Measurements from ENCODE around the gene NPPC.
"Not testable (repeated sequence)": the region's sequence is repeated elsewhere in the genome, so short reads cannot be mapped to it uniquely, and the experiment has no call there.

Gene NPPC

GRCh38 chr2:231926180-231926741 is at the start of gene NPPC:
NPPC (minus strand) TSS chr2:231926396; CDS start chr2:231926249, 147 bp downstream.
- peak; percentile 89 for DNase-seq

GRCh38 chr2:231975001-231975400 is 48.8 kb upstream of the NPPC start:
- DNase-seq: no peak

- DNase-seq: no peak
Observed at GRCh38 chr2:231970461-231970860, 44.3 kb upstream of the NPPC start.

GRCh38 chr2:231968820-231969219 is 42.6 kb upstream of the NPPC start:
- no peak for DNase-seq

- no peak for DNase-seq
Observed at GRCh38 chr2:231966886-231967285, 40.7 kb upstream of the NPPC start.

- no peak for DNase-seq
Observed at GRCh38 chr2:231965102-231965501, 38.9 kb upstream of the NPPC start.

- peak; percentile 86 for DNase-seq
Observed at GRCh38 chr2:231961349-231962166, 35.4 kb upstream of the NPPC start, which contains the start of gene DIS3L2. DIS3L2 (plus strand) TSS chr2:231961713; CDS start chr2:232014928, 53,215 bp downstream.

GRCh38 chr2:231960810-231961348 is 34.7 kb upstream of the NPPC start:
- no peak for DNase-seq

- DNase-seq: no peak
Observed at GRCh38 chr2:231957913-231958763, 31.9 kb upstream of the NPPC start.

- no peak for DNase-seq
Observed at GRCh38 chr2:231955758-231956472, 29.7 kb upstream of the NPPC start.

- no peak for DNase-seq
Observed at GRCh38 chr2:231951452-231952035, 25.3 kb upstream of the NPPC start.

- no peak for DNase-seq
Observed at GRCh38 chr2:231947694-231948093, 21.5 kb upstream of the NPPC start.

- not testable (repeated sequence) for DNase-seq
Observed at GRCh38 chr2:231947112-231947511, 20.9 kb upstream of the NPPC start.

- no peak for DNase-seq
Observed at GRCh38 chr2:231946241-231946814, 20.1 kb upstream of the NPPC start.

GRCh38 chr2:231942180-231942579 is 16.0 kb upstream of the NPPC start:
- DNase-seq: no peak

- no peak for DNase-seq
Observed at GRCh38 chr2:231941673-231942072, 15.5 kb upstream of the NPPC start.

- DNase-seq: peak; percentile 42
Observed at GRCh38 chr2:231940795-231941194, 14.6 kb upstream of the NPPC start.

- no peak for DNase-seq
Observed at GRCh38 chr2:231939022-231939421, 12.8 kb upstream of the NPPC start.

- no peak for DNase-seq
Observed at GRCh38 chr2:231937057-231937456, 10.9 kb upstream of the NPPC start.

GRCh38 chr2:231936491-231936890 is 10.3 kb upstream of the NPPC start:
- no peak for DNase-seq

GRCh38 chr2:231935815-231936214 is 9.6 kb upstream of the NPPC start:
- no peak for DNase-seq

- no peak for DNase-seq
Observed at GRCh38 chr2:231935207-231935524, 9.0 kb upstream of the NPPC start.
